ENCODE measurements around the gene NRROS.

- TF ChIP-seq CTCF (IDR thresholded peaks at IDR 0.05) (no peak), POLR2AphosphoS5 (IDR thresholded peaks at IDR 0.05; ENCODE audit: insufficient read depth in 1 of 2, low read depth in 1 of 2) (no peak), POLR2A (IDR thresholded peaks at IDR 0.05) (no peak)
Observed at GRCh38 chr3:196636369-196637349, 2.8 kb upstream of the NRROS start.

Data from vagina (tissue), 2 donors.